Measurements from ENCODE around the gene SPATC1L. TPM values are rescaled to one million over a fixed set of nuclear protein-coding genes. Genes with fewer than 3 reads are reported as not detected.
"Not testable (repeated sequence)": the region's sequence is repeated elsewhere in the genome, so short reads cannot be mapped to it uniquely, and the experiment has no call there.

SPATC1L gene
- total RNA-seq, 2 donors from 2014 or later: 29.5 to 31.9 TPM

DNA sequence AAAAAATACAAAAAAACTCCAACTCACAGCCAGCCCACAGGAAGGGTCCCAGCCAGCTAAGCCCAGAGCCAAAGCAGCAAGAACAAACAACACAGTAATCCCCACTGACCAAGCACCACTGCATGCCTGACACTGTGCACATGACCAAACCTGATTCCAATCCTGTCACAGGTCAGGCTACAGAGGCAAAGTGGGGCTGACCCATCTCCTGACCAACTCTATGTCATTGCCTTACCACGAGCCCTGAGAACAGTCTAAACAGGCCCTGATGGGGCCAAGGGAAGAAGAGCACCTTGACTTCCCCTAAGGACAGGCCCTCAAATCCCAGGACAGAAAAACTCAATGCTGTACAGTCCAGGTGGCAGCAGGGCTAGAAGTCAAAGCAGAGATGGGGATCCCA, 41.9 kb upstream of the SPATC1L start:
- WGBS, 2 experiments (ENCODE audit: insufficient coverage in 1 of 2, insufficient read length in 1 of 2): 89 to 98% methylated on average over 1 of the region's 1 CpG
- no peak overlapping the region for H3K27ac Mint-ChIP-seq
- no peaks in the 10 kb centered on the region for H3K27me3 ChIP-seq (ENCODE audit: control insufficient read depth, insufficient read depth, low read length, poor library complexity, severe bottlenecking)
- H3K27ac ChIP-seq (ENCODE audit: low read depth, low read length): no peak overlapping the region
- peaks cover 13% of the 10 kb centered on the region for H3K4me1 Mint-ChIP-seq
- H3K27me3 Mint-ChIP-seq (ENCODE audit: insufficient read depth): peaks cover 11% of the 10 kb centered on the region
- H3K36me3 Mint-ChIP-seq (ENCODE audit: low read depth): peaks cover 63% of the 10 kb centered on the region
- no peak for TF ChIP-seq CTCF (conservative IDR thresholded peaks at IDR 0.05)
- H3K9ac ChIP-seq (ENCODE audit: extremely low read depth, low read length, poor library complexity, severe bottlenecking): no peak overlapping the region
- peaks cover 29% of the 10 kb centered on the region for H3K9me3 Mint-ChIP-seq
- H3K9me3 ChIP-seq (ENCODE audit: control insufficient read depth, low read length): peaks cover 26% of the 10 kb centered on the region
- peaks cover 26% of the 10 kb centered on the region for H3K36me3 ChIP-seq (ENCODE audit: control insufficient read depth, insufficient read depth, low read length)
- H3K4me3 ChIP-seq (ENCODE audit: low read length): peak overlapping the region; percentile 86
- peaks cover 4% of the 10 kb centered on the region for H3K4me1 ChIP-seq (ENCODE audit: control insufficient read depth, insufficient read depth, low read length)
- H3K4me3 Mint-ChIP-seq: peak overlapping the region; percentile 75
- peak; percentile 33 for DNase-seq

DNA sequence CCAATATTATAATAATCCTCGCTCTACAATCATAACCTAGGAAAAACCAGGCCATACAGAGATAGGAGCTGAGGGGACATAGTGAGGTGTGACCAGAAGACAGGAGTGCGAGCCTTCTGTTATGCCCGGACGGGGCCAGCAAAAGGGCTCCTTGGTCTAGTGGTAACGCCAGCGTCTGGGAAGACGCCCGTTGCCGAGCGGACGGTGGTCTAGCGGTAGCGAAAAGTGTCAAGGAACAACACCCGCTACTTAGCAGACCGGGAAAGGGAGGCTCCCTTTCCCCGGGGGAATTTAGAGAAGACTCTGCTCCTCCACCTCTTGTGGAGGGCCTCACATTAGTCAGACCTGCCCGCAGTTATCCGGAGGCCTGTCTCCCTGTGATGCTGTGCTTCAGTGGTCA, 39.4 kb upstream of the SPATC1L start:
- H3K9ac ChIP-seq (ENCODE audit: extremely low read depth, low read length, poor library complexity, severe bottlenecking); H3K4me1 ChIP-seq (ENCODE audit: control insufficient read depth, insufficient read depth, low read length); H3K4me3 ChIP-seq (ENCODE audit: low read length); H3K4me1 Mint-ChIP-seq; H3K27ac Mint-ChIP-seq; H3K4me3 Mint-ChIP-seq; H3K27me3 Mint-ChIP-seq (ENCODE audit: insufficient read depth); H3K27me3 ChIP-seq (ENCODE audit: control insufficient read depth, insufficient read depth, low read length, poor library complexity, severe bottlenecking); H3K27ac ChIP-seq (ENCODE audit: low read depth, low read length): not testable (repeated sequence)
- peaks cover 23% of the 10 kb centered on the region for H3K9me3 Mint-ChIP-seq
- H3K9me3 ChIP-seq (ENCODE audit: control insufficient read depth, low read length): peaks cover 14% of the 10 kb centered on the region
- WGBS, 2 experiments (ENCODE audit: insufficient coverage in 1 of 2, insufficient read length in 1 of 2): 96 to 99% methylated on average over 14 to 17 of the region's 18 CpGs
- peak; percentile 11 for DNase-seq
- H3K36me3 Mint-ChIP-seq (ENCODE audit: low read depth): peaks cover 57% of the 10 kb centered on the region
- H3K36me3 ChIP-seq (ENCODE audit: control insufficient read depth, insufficient read depth, low read length): peaks cover 29% of the 10 kb centered on the region

GRCh38 chr21:46223217-46223616, 39.0 kb upstream of the SPATC1L start:
- H3K9me3 Mint-ChIP-seq: peaks cover 23% of the 10 kb centered on the region
- 99% methylated on average over 4 of the region's 7 CpGs; no CpG with 5 or more reads in 1 of the 2 experiments for WGBS, 2 experiments (ENCODE audit: insufficient coverage in 1 of 2, insufficient read length in 1 of 2)

More at GRCh38 chr21:46223217-46223616, 39.0 kb upstream of the SPATC1L start:
- Histone ChIP-seq H3K27ac (ENCODE audit: low read depth, low read length) (no peak overlapping the region), H3K36me3 (ENCODE audit: control insufficient read depth, insufficient read depth, low read length) (peaks cover 29% of the 10 kb centered on the region), H3K27me3 (ENCODE audit: control insufficient read depth, insufficient read depth, low read length, poor library complexity, severe bottlenecking) (no peaks in the 10 kb centered on the region), H3K9ac (ENCODE audit: extremely low read depth, low read length, poor library complexity, severe bottlenecking) (no peak overlapping the region), H3K4me1 (ENCODE audit: control insufficient read depth, insufficient read depth, low read length) (peaks cover 4% of the 10 kb centered on the region), H3K4me3 (ENCODE audit: low read length) (no peak overlapping the region), H3K9me3 (ENCODE audit: control insufficient read depth, low read length) (peaks cover 14% of the 10 kb centered on the region)
- Mint-ChIP-seq H3K27ac (no peak overlapping the region), H3K4me1 (peaks cover 9% of the 10 kb centered on the region), H3K36me3 (ENCODE audit: low read depth) (peaks cover 57% of the 10 kb centered on the region), H3K4me3 (no peak overlapping the region), H3K27me3 (ENCODE audit: insufficient read depth) (peaks cover 9% of the 10 kb centered on the region)
- DNase-seq: peak; percentile 16
- TF ChIP-seq CTCF (conservative IDR thresholded peaks at IDR 0.05): no peak
